IMR-90 (cell line): ENCODE results near the gene SCARF2.

Experiments used
- BHLHE40 ChIP-seq: fragments of 150-350 bp; IDR thresholded peaks from 2 replicates; pipeline ENCODE4 v1.6.1; 2016; ENCODE audit warnings: mild to moderate bottlenecking, low read depth, low read length
- CEBPB ChIP-seq: IDR thresholded peaks from 2 replicates; pipeline ENCODE4 v1.6.1; 2012; ENCODE audit warnings: low read depth, low read length, improper control_type of control experiment
- CTCF ChIP-seq: conservative IDR thresholded peaks from 2 replicates; pipeline ENCODE4 v1.5.1; 2012; ENCODE audit warnings: mild to moderate bottlenecking, low read depth, low read length, improper control_type of control experiment
- FOS ChIP-seq: fragments of 150-350 bp; IDR thresholded peaks from 2 replicates; pipeline ENCODE4 v1.6.1; 2016; ENCODE audit warnings: low read depth, low read length
- MAFK ChIP-seq: IDR thresholded peaks from 2 replicates; pipeline ENCODE4 v1.6.1; 2012; ENCODE audit warnings: low read depth, low read length, improper control_type of control experiment
- MAZ ChIP-seq: IDR thresholded peaks from 2 replicates; pipeline ENCODE4 v1.6.1; 2012; ENCODE audit warnings: low read depth, mild to moderate bottlenecking, low read length, improper control_type of control experiment, moderate library complexity, borderline replicate concordance
- MXI1 ChIP-seq: IDR thresholded peaks from 2 replicates; pipeline ENCODE4 v1.6.1; 2012; ENCODE audit warnings: low read depth, mild to moderate bottlenecking, low read length, moderate library complexity, borderline replicate concordance
- POLR2A ChIP-seq: IDR thresholded peaks from 2 replicates; pipeline ENCODE4 v1.6.1; 2012; ENCODE audit warnings: mild to moderate bottlenecking, low read depth, low read length
- RAD21 ChIP-seq: IDR thresholded peaks from 2 replicates; pipeline ENCODE4 v1.6.1; 2012; ENCODE audit warnings: low read length, improper control_type of control experiment
- RCOR1 ChIP-seq: IDR thresholded peaks from 2 replicates; pipeline ENCODE4 v1.6.1; 2012; ENCODE audit warnings: mild to moderate bottlenecking, low read length, improper control_type of control experiment; ENCODE audit not compliant: insufficient replicate concordance
- RFX5 ChIP-seq: IDR thresholded peaks from 2 replicates; pipeline ENCODE4 v1.8.0; 2012; ENCODE audit warnings: low read depth, mild to moderate bottlenecking, low read length, moderate library complexity
- SMC3 ChIP-seq: fragments of 150-350 bp; IDR thresholded peaks from 2 replicates; pipeline ENCODE4 v1.6.1; 2016; ENCODE audit warnings: low read depth, mild to moderate bottlenecking, antibody characterized with exemption, low read length, moderate library complexity
- TF ChIP-seq, protein P1 (sequence below): fragments of 150-350 bp; IDR thresholded peaks from 2 replicates; pipeline ENCODE4 v1.6.1; 2017; ENCODE audit warnings: mild to moderate bottlenecking, antibody characterized with exemption, low read length, low read depth

GRCh38 chr22:20380486-20380885, 57.1 kb downstream of the SCARF2 start:
- no peak for TF ChIP-seq FOS
- TF ChIP-seq CTCF, result no peak
- no peak for TF ChIP-seq POLR2A
- TF ChIP-seq, protein P1, sequence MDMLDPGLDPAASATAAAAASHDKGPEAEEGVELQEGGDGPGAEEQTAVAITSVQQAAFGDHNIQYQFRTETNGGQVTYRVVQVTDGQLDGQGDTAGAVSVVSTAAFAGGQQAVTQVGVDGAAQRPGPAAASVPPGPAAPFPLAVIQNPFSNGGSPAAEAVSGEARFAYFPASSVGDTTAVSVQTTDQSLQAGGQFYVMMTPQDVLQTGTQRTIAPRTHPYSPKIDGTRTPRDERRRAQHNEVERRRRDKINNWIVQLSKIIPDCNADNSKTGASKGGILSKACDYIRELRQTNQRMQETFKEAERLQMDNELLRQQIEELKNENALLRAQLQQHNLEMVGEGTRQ, result no peak
- TF ChIP-seq SMC3, result no peak
- no peak for TF ChIP-seq RFX5
- no peak for TF ChIP-seq RAD21
- no peak for TF ChIP-seq MAZ
- TF ChIP-seq MXI1, result no peak
- no peak for TF ChIP-seq BHLHE40
- no peak for TF ChIP-seq RCOR1
- no peak for TF ChIP-seq CEBPB
- TF ChIP-seq MAFK, result no peak
